ENCODE results near the gene MCTS1.
"Not testable (repeated sequence)": the region's sequence is repeated elsewhere in the genome, so short reads cannot be mapped to it uniquely, and the experiment has no call there.

MCTS1 gene

DNA sequence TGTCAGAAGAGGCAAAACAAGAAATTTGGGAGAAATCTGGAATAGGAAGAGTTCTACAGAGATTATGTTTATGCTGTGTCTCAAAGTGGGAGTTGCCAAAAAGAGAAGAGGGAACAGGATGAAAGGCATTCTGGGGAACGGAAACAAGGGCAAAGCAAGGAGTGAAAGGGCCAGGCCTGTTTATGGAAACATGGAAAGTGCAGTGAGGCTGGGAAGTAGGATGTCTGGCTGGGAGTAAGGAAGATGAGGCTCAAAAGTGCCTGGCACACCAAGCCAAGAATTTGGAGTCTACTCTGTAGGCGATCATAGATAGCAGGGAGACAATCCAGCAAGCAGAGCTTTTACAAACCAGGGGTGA lies 41.4 kb upstream of the MCTS1 start:
- H3K4me3 ChIP-seq (replicated peaks; ENCODE audit: low read depth, low read length) = no peak overlapping the region
- TF ChIP-seq, protein P1, sequence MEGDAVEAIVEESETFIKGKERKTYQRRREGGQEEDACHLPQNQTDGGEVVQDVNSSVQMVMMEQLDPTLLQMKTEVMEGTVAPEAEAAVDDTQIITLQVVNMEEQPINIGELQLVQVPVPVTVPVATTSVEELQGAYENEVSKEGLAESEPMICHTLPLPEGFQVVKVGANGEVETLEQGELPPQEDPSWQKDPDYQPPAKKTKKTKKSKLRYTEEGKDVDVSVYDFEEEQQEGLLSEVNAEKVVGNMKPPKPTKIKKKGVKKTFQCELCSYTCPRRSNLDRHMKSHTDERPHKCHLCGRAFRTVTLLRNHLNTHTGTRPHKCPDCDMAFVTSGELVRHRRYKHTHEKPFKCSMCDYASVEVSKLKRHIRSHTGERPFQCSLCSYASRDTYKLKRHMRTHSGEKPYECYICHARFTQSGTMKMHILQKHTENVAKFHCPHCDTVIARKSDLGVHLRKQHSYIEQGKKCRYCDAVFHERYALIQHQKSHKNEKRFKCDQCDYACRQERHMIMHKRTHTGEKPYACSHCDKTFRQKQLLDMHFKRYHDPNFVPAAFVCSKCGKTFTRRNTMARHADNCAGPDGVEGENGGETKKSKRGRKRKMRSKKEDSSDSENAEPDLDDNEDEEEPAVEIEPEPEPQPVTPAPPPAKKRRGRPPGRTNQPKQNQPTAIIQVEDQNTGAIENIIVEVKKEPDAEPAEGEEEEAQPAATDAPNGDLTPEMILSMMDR (IDR thresholded peaks at IDR 0.05; ENCODE audit: low read depth, low read length, missing control alignments) = no peak
- no peak for DNase-seq (ENCODE audit: extremely low read depth, low read depth)

GRCh38 chrX:120564925-120565324 lies 39.0 kb upstream of the MCTS1 start:
- TF ChIP-seq, protein P1 (IDR thresholded peaks at IDR 0.05; ENCODE audit: low read depth, low read length, missing control alignments) = no peak
- DNase-seq (ENCODE audit: extremely low read depth, low read depth) = no peak
- no peak overlapping the region for H3K4me3 ChIP-seq (replicated peaks; ENCODE audit: low read depth, low read length)

GRCh38 chrX:120566817-120567216 lies 37.1 kb upstream of the MCTS1 start:
- no peak overlapping the region for H3K4me3 ChIP-seq (replicated peaks; ENCODE audit: low read depth, low read length)
- no peak for DNase-seq (ENCODE audit: extremely low read depth, low read depth)
- TF ChIP-seq, protein P1 (IDR thresholded peaks at IDR 0.05; ENCODE audit: low read depth, low read length, missing control alignments) = no peak

GRCh38 chrX:120568035-120568434 lies 35.9 kb upstream of the MCTS1 start:
- TF ChIP-seq, protein P1 (IDR thresholded peaks at IDR 0.05; ENCODE audit: low read depth, low read length, missing control alignments) = no peak
- no peak overlapping the region for H3K4me3 ChIP-seq (replicated peaks; ENCODE audit: low read depth, low read length)
- no peak for DNase-seq (ENCODE audit: extremely low read depth, low read depth)

GRCh38 chrX:120568609-120569008 lies 35.3 kb upstream of the MCTS1 start:
- no peak overlapping the region for H3K4me3 ChIP-seq (replicated peaks; ENCODE audit: low read depth, low read length)
- DNase-seq (ENCODE audit: extremely low read depth, low read depth) = no peak
- TF ChIP-seq, protein P1 (IDR thresholded peaks at IDR 0.05; ENCODE audit: low read depth, low read length, missing control alignments) = no peak

GRCh38 chrX:120570011-120570600 lies 33.8 kb upstream of the MCTS1 start:
- H3K4me3 ChIP-seq (replicated peaks; ENCODE audit: low read depth, low read length) = no peak overlapping the region
- DNase-seq (ENCODE audit: extremely low read depth, low read depth) = no peak

GRCh38 chrX:120573806-120574205 lies 30.1 kb upstream of the MCTS1 start:
- not testable (repeated sequence) for H3K4me3 ChIP-seq (replicated peaks; ENCODE audit: low read depth, low read length); DNase-seq (ENCODE audit: extremely low read depth, low read depth)

More at GRCh38 chrX:120570011-120570600, 33.8 kb upstream of the MCTS1 start:
- TF ChIP-seq, protein P1 (IDR thresholded peaks at IDR 0.05; ENCODE audit: low read depth, low read length, missing control alignments) = no peak

All from HFF-Myc (cell line).